ENCODE data around the gene FNTB. TPM values are rescaled to one million over a fixed set of nuclear protein-coding genes. Genes with fewer than 3 reads are reported as not detected.

Gene FNTB
- 1 to 10 TPM; 7.5 to 7.9 TPM for total RNA-seq
- 7.9 TPM for polyA plus RNA-seq (2013, experiment 1 of 2)
- 9.5 TPM for polyA plus RNA-seq (2013, experiment 2 of 2)
- total RNA-seq, result 1.1 to 8.3 (median 3.5) reads per million in 172 experiments

GRCh38 chr14:64986648-64987437 is at the start of gene FNTB:
FNTB (plus strand) TSS chr14:64986895; CDS start chr14:64986954, 59 bp downstream.
- CTCF ChIA-PET, result interaction anchor here (0.8 to 2.5 kb wide), 21 partner anchors 8 to 476 kb away, joined by 3 to 17 read pairs (median 4); partner anchors contain the start of gene FUT8
- Mint-ChIP-seq H3K9me3 (no peaks in the 10 kb centered on the region), H3K27me3 (no peaks in the 10 kb centered on the region), H3K27ac (peak within 1 kb of the TSS; percentile 91), H3K36me3 (ENCODE audit: low read depth) (peaks cover 6% of the 10 kb centered on the region), H3K4me3 (peak within 1 kb of the TSS; percentile 97), H3K4me1 (ENCODE audit: low read depth) (peaks cover 62% of the 10 kb centered on the region)
- POLR2A ChIA-PET, result interaction anchor here (0.7 to 2.3 kb wide), 16 partner anchors 8 to 427 kb away, joined by 3 to 22 read pairs (median 5); partner anchors contain the start of genes CHURC1, FUT8, MAX and RAB15
- intact Hi-C loops (cut with DNase I, micrococcal nuclease), result loop anchor here (2.0 to 10.0 kb wide), 7 partner anchors 34 to 1085 kb away; partner anchors contain the start of genes FUT8 (in 2 of the 2), MAX (in 2 of the 2) and CHURC1 (in 1 of the 2)
- H3K27me3 ChIP-seq (ENCODE audit: control insufficient read depth in 1 of 2, insufficient read depth in 2 of 2, low read length in 2 of 2), result no peaks in the 10 kb centered on the region
- H3K4me1 ChIP-seq (ENCODE audit: insufficient read depth, low read length), result peaks cover 49% of the 10 kb centered on the region
- no peaks in the 10 kb centered on the region for H3K36me3 ChIP-seq (ENCODE audit: insufficient read depth, low read length)
- peak within 1 kb of the TSS; percentile 52 to 69 for H3K27ac ChIP-seq (ENCODE audit: low read depth in 1 of 2, low read length in 2 of 2)
- peak within 1 kb of the TSS; percentile 84 for H3K4me3 ChIP-seq (ENCODE audit: low read length)
- peak; percentile 83 to 97 (median 88) for DNase-seq
- no peaks in the 10 kb centered on the region for H3K9me3 ChIP-seq (ENCODE audit: control insufficient read depth in 1 of 2, insufficient read depth in 1 of 2, low read length in 2 of 2)
- ATAC-seq (ENCODE audit: poor library complexity), result peak; percentile 89
- peak; percentile 90 for TF ChIP-seq CTCF (IDR thresholded peaks at IDR 0.05)

- ATAC-seq (ENCODE audit: poor library complexity) (no peak), DNase-seq (no peak)
- no peaks in the 10 kb centered on the region for H3K9me3 ChIP-seq (ENCODE audit: control insufficient read depth in 1 of 2, insufficient read depth in 1 of 2, low read length in 2 of 2)
- peaks cover 69% of the 10 kb centered on the region for H3K36me3 ChIP-seq (ENCODE audit: insufficient read depth, low read length)
- Mint-ChIP-seq H3K4me1 (ENCODE audit: low read depth) (peaks cover 76% of the 10 kb centered on the region), H3K27ac (peak overlapping the region; percentile 54), H3K27me3 (no peaks in the 10 kb centered on the region), H3K4me3 (peak overlapping the region; percentile 5), H3K9me3 (no peaks in the 10 kb centered on the region), H3K36me3 (ENCODE audit: low read depth) (peaks cover 100% of the 10 kb centered on the region)
- H3K27me3 ChIP-seq (ENCODE audit: control insufficient read depth in 1 of 2, insufficient read depth in 2 of 2, low read length in 2 of 2), result no peaks in the 10 kb centered on the region
- ChIA-PET CTCF (interaction anchor here (0.9 to 2.2 kb wide), 3 partner anchors 12 to 114 kb away, joined by 3 to 7 read pairs (median 3); no protein-coding TSS in a partner anchor), POLR2A (interaction anchor here (0.6 to 2.0 kb wide), 4 partner anchors 13 to 27 kb away, joined by 3 to 9 read pairs (median 3); partner anchors contain the start of gene CHURC1)
- no peak for TF ChIP-seq CTCF (IDR thresholded peaks at IDR 0.05)
- peaks cover 7% of the 10 kb centered on the region for H3K4me1 ChIP-seq (ENCODE audit: insufficient read depth, low read length)
- H3K4me3 ChIP-seq (ENCODE audit: low read length), result no peak overlapping the region
- intact Hi-C loops (cut with DNase I, micrococcal nuclease), result no loop called here
- H3K27ac ChIP-seq (ENCODE audit: low read depth in 1 of 2, low read length in 2 of 2), result no peak overlapping the region
These were observed 49.4 kb upstream of the FNTB start for GRCh38 chr14:64937171-64937820.

- Mint-ChIP-seq H3K27me3 (no peaks in the 10 kb centered on the region), H3K27ac (peak overlapping the region; percentile 54), H3K9me3 (no peaks in the 10 kb centered on the region), H3K4me1 (ENCODE audit: low read depth) (peaks cover 77% of the 10 kb centered on the region), H3K36me3 (ENCODE audit: low read depth) (peaks cover 97% of the 10 kb centered on the region), H3K4me3 (no peak overlapping the region)
- ChIA-PET POLR2A (interaction anchor here (0.6 to 1.3 kb wide), 3 partner anchors 20 to 745 kb away, joined by 3 read pairs; no protein-coding TSS in a partner anchor), CTCF (interaction anchor here (1.3 kb wide), 1 partner anchor 13 kb away, joined by 3 read pairs; no protein-coding TSS in a partner anchor)
- H3K9me3 ChIP-seq (ENCODE audit: control insufficient read depth in 1 of 2, insufficient read depth in 1 of 2, low read length in 2 of 2), result no peaks in the 10 kb centered on the region
- no peaks in the 10 kb centered on the region for H3K27me3 ChIP-seq (ENCODE audit: control insufficient read depth in 1 of 2, insufficient read depth in 2 of 2, low read length in 2 of 2)
- no peak for DNase-seq
- no peak overlapping the region for H3K4me3 ChIP-seq (ENCODE audit: low read length)
- no peak for TF ChIP-seq CTCF (IDR thresholded peaks at IDR 0.05)
- no peak for ATAC-seq (ENCODE audit: poor library complexity)
- peaks cover 10% of the 10 kb centered on the region for H3K4me1 ChIP-seq (ENCODE audit: insufficient read depth, low read length)
- intact Hi-C loops (cut with DNase I, micrococcal nuclease), result no loop called here
- H3K27ac ChIP-seq (ENCODE audit: low read depth in 1 of 2, low read length in 2 of 2), result no peak overlapping the region
- peaks cover 68% of the 10 kb centered on the region for H3K36me3 ChIP-seq (ENCODE audit: insufficient read depth, low read length)
These were observed 48.9 kb upstream of the FNTB start for GRCh38 chr14:64937821-64938193.
